Small intestine (tissue), 7 donors: ENCODE data around the gene CDH15. TPM values are rescaled to one million over a fixed set of nuclear protein-coding genes. Genes with fewer than 3 reads are reported as not detected.

ENCODE experiments used
- DNase-seq, 2 donors: peaks; one replicate each; pipeline versions ENCODE4 v3.0.0 to v3.0.0-alpha.2; 2013
- FAIRE-seq: peaks from 2 replicates; lab custom pipeline; 2012; peaks lifted over from hg19 to GRCh38; lab: Jason Lieb, UNC
- H3K27ac ChIP-seq, 3 donors: one replicate each; pipeline ENCODE4 v1.5.1; 2013; ENCODE audit warnings: low read length in 2 of 3, mild to moderate bottlenecking in 2 of 3, control low read depth in 1 of 3, inconsistent platforms in 1 of 3, low read depth in 1 of 3, moderate library complexity in 1 of 3
- H3K27me3 ChIP-seq, 3 donors: one replicate each; pipeline ENCODE4 v1.6.1; 2013; ENCODE audit warnings: low read length in 3 of 3, inconsistent platforms in 1 of 3; ENCODE audit not compliant: control insufficient read depth in 3 of 3, insufficient read depth in 3 of 3
- H3K36me3 ChIP-seq, 3 donors: one replicate each; pipeline ENCODE4 v1.6.1; 2013; ENCODE audit warnings: low read length in 3 of 3, inconsistent platforms in 1 of 3, low read depth in 1 of 3, mild to moderate bottlenecking in 1 of 3, moderate library complexity in 1 of 3; ENCODE audit not compliant: control insufficient read depth in 3 of 3, insufficient read depth in 2 of 3
- H3K4me1 ChIP-seq, 3 donors: one replicate each; pipeline ENCODE4 v1.6.1; 2013; ENCODE audit warnings: low read length in 2 of 3, inconsistent platforms in 1 of 3, low read depth in 1 of 3, mild to moderate bottlenecking in 1 of 3, moderate library complexity in 1 of 3; ENCODE audit not compliant: control insufficient read depth in 3 of 3, insufficient read depth in 2 of 3
- H3K4me3 ChIP-seq, 3 donors: one replicate each; pipeline ENCODE4 v1.5.1; 2013; ENCODE audit warnings: low read length in 3 of 3, control low read depth in 1 of 3, inconsistent platforms in 1 of 3, low read depth in 1 of 3, mild to moderate bottlenecking in 1 of 3, moderate library complexity in 1 of 3
- H3K9me3 ChIP-seq, 2 donors: one replicate each; pipeline ENCODE4 v1.6.1; 2013; ENCODE audit warnings: low read depth in 1 of 2, low read length in 1 of 2; ENCODE audit not compliant: control insufficient read depth in 2 of 2, insufficient read depth in 1 of 2
- WGBS, 3 donors: extraction: QIAGEN DNeasy Blood & Tissue Kit; methylation state at CpG; one replicate each; pipeline ENCODE4 v1.1.7; 2013; 5-methylcytosine and 5-hydroxymethylcytosine counted together
- polyA plus RNA-seq, 4 donors: library from polyadenylated mRNA; stranded (reverse) in 3 of 4; unstranded in 1 of 4; fragments of 200-250 nt in 3 of 4; fragments of 120-200 nt in 1 of 4; gene quantifications; one replicate each; pipeline versions ENCODE4 v1.2.1 to v1.2.3, GENCODE V29; 2013
- donor health status: healthy with polysubstance abuse.
- donor health status: control.
- donor health status: control.
- donor health status: Bipolar disorder and iron deficiency.
- donor health status: healthy.

Gene CDH15
- polyA plus RNA-seq, 4 donors: 0.04 to 0.66 TPM; not detected in 2

DNA sequence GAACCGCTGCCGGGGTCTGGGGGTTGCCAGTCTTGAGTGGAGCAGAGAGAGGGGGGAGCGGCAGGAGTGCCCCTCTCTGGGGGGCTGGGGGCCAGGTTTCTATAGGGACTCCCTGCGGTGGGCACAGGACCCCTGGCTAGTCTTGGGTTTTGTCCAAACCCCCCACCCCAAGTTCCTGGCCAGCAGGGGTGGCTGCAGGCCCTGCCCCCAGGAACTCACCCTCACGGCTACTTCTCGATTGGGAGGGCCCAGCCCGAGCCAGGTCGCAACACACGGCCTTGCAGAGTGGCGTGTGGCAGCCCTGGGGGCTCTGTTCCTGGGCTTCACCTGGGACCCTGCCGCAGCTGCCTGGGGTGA, 601 bp downstream of the CDH15 start:
- no peak overlapping the region for H3K27ac ChIP-seq
- H3K4me3 ChIP-seq: no peak overlapping the region
- DNase-seq (no peak), FAIRE-seq (no peak)
- H3K27me3 ChIP-seq: peaks cover 0 to 52% (median 0%) of the 10 kb centered on the region in 3 donors
- WGBS, 3 donors: 44 to 76% (median 49%) methylated on average over 5 to 11 of the region's 11 CpGs
- H3K36me3 ChIP-seq: no peaks in the 10 kb centered on the region
- H3K9me3 ChIP-seq: no peaks in the 10 kb centered on the region
- peaks cover 0 to 20% (median 2%) of the 10 kb centered on the region in 3 donors for H3K4me1 ChIP-seq

DNA sequence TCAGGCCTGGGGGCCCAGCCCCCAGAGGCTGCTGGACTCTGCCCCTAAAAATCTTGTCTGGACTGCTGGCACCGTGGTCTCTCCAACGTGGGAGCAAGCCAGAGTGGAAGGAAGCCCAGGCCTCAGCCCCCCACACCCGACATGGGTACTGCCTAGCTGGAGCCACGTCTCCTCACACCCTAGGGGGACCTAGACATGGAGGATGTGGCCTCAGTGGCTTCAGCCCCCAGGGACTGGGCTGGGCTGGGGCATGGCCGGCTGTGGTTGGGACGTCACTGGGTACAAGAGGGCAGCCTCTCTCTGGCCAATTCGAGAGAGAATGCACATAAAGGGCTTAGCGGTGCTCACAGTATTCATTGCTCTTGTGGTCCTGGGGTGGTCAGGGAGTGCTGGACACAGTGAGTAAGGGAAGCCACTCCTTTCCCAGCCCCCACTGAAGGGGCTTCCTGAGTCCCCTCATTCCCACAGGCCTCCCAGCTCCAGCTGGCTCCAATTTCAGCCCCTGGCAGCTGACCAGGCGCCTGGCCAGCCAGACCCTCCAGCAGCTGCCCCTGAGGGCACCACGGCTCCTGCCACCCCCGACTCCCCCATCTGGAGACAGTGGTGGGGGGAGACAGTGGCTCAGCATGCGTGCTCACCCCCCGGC, 1.1 kb downstream of the CDH15 start:
- DNase-seq (no peak), FAIRE-seq (no peak)
- Histone ChIP-seq H3K9me3 (no peaks in the 10 kb centered on the region), H3K36me3 (no peaks in the 10 kb centered on the region), H3K27me3 (peaks cover 0 to 52% (median 0%) of the 10 kb centered on the region in 3 donors), H3K4me1 (peaks cover 0 to 17% (median 2%) of the 10 kb centered on the region in 3 donors), H3K27ac (no peak overlapping the region), H3K4me3 (no peak overlapping the region)
- WGBS, 3 donors: 29 to 53% (median 47%) methylated on average over 13 of the region's 13 CpGs

DNA sequence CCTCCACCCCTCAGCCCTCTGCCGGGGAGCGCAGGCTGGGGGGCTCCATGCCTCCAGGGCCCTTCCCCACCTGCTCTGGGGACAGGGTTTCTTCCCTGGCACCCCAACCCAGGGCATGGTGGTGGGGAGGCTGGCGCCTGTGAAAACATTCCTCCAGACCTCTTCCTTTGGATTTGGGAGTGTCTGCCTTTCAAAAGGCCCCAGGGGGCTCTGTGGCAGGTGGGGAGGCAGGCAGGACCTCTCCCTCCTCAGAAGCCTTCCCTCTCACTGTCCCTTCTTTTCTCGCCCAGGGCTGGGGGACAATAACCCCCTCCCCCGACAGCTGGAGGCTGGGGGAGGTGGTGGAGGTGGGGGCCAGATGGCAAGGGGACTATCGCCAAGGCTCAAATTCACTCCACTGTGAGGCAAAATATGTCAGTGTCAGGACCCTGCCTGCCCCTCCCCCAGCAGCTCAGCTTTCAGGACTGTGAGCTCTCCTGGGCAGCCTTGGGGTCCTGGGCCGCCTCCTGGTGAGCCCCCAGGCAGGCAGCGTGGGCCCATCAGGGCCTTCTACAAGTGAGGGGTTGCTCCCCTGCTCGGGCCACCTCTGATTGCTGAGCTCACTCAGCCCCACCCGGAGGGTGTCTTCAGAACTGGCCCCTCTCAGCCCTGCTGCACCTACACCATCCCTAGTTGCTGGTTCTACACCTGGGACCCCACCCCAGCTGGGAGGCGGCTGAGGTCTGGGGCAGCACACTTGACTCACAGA, 1.8 kb downstream of the CDH15 start:
- no peak for DNase-seq
- H3K27ac ChIP-seq: no peak overlapping the region
- no peak overlapping the region for H3K4me3 ChIP-seq
- no peak for FAIRE-seq
- H3K27me3 ChIP-seq: peaks cover 0 to 49% (median 0%) of the 10 kb centered on the region in 3 donors
- H3K9me3 ChIP-seq: no peaks in the 10 kb centered on the region
- H3K36me3 ChIP-seq: no peaks in the 10 kb centered on the region
- WGBS, 3 donors: 48 to 67% (median 55%) methylated on average over 11 of the region's 11 CpGs
- H3K4me1 ChIP-seq: peaks cover 0 to 17% (median 2%) of the 10 kb centered on the region in 3 donors

DNA sequence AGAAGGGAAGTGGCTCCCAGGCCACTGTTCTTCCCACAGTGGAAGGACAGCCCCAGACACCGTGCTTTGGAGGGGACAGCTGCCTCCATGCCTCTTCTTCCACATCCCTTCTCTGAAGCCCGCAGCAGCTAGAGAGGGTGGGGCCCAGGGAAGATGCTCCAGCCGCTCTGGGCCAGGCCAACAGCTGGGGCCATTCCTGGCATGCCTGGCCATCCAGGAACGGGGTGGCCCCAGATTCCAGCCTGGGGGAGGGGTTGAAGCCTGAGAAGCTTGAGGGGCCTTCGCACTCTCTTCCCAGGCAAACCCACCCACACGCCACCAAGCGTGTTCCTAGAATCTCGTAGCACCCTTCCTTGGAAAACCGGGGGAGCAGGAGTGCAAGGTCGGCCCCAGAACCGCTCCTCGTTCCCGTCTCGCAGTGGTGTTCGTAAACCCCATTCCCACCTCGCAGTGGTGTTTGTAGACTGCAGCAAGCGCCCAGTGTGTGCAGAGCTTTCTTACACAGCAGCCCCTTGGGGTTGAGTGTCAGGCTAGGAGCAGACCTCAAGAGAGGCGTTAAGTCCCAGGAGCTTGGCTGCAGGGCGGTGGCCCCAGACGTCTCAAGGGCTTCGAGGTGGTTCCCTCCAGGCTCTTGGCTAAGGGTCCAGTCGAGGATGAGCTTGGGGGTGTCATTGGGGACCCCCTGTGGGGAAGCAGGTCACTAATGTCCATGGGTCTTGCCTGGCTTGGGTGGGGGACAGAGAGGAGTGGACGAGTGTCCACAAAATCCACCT, 2.7 kb downstream of the CDH15 start:
- no peaks in the 10 kb centered on the region for H3K36me3 ChIP-seq
- FAIRE-seq (no peak), DNase-seq (no peak)
- no peak overlapping the region for H3K27ac ChIP-seq
- H3K4me1 ChIP-seq: peaks cover 0 to 17% (median 2%) of the 10 kb centered on the region in 3 donors
- no peaks in the 10 kb centered on the region for H3K9me3 ChIP-seq
- peaks cover 0 to 47% (median 0%) of the 10 kb centered on the region in 3 donors for H3K27me3 ChIP-seq
- no peak overlapping the region for H3K4me3 ChIP-seq
- WGBS, 3 donors: 60 to 68% (median 68%) methylated on average over 23 of the region's 23 CpGs

DNA sequence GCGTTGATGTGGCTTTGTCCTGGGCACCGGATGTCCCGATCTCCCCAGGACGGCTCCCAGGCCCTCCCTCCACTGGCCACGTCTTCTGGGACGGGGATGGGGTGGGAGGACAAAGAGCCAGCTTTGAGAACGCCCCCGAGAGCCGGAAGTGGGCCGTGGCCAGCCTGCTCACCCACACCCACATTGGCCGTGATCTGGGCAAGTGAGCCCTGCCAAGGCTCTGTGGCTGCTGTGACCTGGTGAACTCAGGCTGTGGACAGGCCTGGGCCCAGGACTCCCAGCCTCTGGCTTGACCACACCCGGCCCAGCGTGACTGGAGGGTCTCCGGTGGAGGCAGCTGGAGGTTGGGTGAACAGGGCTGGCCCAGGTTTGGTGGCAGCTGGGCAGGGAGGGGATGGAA, 3.3 kb downstream of the CDH15 start:
- Histone ChIP-seq H3K27ac (no peak overlapping the region), H3K9me3 (no peaks in the 10 kb centered on the region), H3K27me3 (peaks cover 0 to 43% (median 0%) of the 10 kb centered on the region in 3 donors), H3K36me3 (no peaks in the 10 kb centered on the region), H3K4me1 (peaks cover 0 to 17% (median 2%) of the 10 kb centered on the region in 3 donors), H3K4me3 (no peak overlapping the region)
- DNase-seq (no peak), FAIRE-seq (no peak)
- WGBS, 3 donors: 60 to 77% (median 61%) methylated on average over 13 to 14 of the region's 14 CpGs

DNA sequence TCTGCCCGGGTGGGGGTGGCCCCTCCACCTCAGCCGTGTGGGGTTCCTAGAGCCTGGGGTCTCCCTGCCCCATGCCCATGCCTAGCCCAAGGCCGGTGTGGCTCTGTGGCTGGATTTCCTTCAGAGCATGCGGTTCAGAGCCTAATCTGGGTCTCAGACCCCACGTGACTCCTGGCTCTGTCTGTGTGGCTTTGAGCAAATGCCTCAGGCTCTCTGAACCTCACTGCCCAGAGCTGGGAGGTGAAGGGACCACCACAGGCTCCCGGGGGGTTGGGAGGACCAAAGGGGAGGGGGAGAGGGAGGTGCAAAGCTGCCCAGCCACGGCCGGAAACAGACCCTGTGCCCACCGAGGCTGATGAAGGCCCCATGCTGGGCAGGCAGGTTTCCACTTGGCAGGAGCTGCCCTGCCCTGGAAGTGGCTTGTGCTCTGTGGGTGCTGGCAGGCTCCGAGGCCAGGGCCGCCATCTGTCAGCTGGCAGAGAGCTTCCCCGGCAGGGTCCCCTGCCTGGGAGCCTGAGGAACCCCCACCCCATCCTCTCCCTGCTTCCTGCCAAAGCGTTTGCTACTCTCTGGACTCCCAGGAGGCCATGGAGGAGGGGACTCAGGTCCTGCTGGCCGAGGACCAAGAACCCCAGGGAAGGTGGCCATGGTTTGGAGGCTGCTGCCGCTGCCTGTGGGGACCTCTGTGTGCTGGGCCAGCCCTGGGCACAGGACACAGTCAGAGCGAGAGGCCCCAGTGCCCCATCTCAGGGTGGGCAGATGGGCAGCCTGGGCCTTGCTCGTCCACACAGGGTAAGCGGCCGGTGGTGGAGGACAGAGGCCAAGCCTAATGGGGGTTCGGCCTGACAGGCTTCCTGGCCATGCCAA, 4.0 kb downstream of the CDH15 start:
- H3K4me1 ChIP-seq: peaks cover 0 to 15% (median 2%) of the 10 kb centered on the region in 3 donors
- 49 to 60% (median 54%) methylated on average over 18 to 20 of the region's 20 CpGs for WGBS, 3 donors
- DNase-seq (no peak), FAIRE-seq (no peak)
- H3K4me3 ChIP-seq: no peak overlapping the region
- H3K27me3 ChIP-seq: peaks cover 0 to 37% (median 0%) of the 10 kb centered on the region in 3 donors
- no peaks in the 10 kb centered on the region for H3K9me3 ChIP-seq
- H3K36me3 ChIP-seq: no peaks in the 10 kb centered on the region
- no peak overlapping the region for H3K27ac ChIP-seq

DNA sequence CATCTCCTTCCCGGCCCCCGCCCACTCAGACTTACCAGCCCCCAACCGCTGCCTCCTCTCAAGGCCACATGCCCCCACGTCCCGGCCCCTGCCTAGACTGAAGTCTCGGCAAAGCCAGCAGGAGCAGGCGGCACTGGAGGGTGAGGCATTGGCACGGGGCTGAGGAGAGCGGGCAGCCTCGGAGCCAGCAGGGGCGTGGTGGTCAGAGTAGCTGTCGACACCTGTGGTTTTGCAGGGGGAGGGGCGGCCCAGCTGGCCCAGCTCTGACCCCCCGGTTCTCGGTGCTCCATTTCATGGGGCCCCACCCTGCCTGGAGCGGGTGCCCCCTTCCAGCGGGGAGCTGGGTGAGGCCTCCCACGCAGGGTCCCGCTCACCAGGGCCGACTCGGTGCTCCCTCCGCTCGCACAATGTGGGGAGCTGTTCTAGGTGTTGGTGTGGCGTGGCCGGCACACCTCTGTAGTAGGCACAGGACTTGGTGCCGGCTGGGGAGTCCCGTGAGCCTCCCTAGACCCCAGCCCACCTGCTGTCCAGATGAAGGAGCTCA, 4.7 kb downstream of the CDH15 start:
- no peaks in the 10 kb centered on the region for H3K36me3 ChIP-seq
- WGBS, 3 donors: 64 to 85% (median 68%) methylated on average over 25 to 27 of the region's 27 CpGs
- no peak for FAIRE-seq
- H3K27ac ChIP-seq: no peak overlapping the region
- H3K27me3 ChIP-seq: peaks cover 0 to 31% (median 0%) of the 10 kb centered on the region in 3 donors
- H3K4me1 ChIP-seq: peaks cover 0 to 8% (median 0%) of the 10 kb centered on the region in 3 donors
- H3K4me3 ChIP-seq: no peak overlapping the region
- no peak for DNase-seq
- no peaks in the 10 kb centered on the region for H3K9me3 ChIP-seq
